Raji (cell line): Measurements from ENCODE around the gene ST6GAL2.

Source experiments
- POLR2A ChIP-seq: IDR thresholded peaks from 2 replicates; pipeline ENCODE4 v1.6.1; 2011; ENCODE audit warnings: low read depth, low read length, control low read depth; ENCODE audit not compliant: insufficient read depth

ST6GAL2 gene

DNA sequence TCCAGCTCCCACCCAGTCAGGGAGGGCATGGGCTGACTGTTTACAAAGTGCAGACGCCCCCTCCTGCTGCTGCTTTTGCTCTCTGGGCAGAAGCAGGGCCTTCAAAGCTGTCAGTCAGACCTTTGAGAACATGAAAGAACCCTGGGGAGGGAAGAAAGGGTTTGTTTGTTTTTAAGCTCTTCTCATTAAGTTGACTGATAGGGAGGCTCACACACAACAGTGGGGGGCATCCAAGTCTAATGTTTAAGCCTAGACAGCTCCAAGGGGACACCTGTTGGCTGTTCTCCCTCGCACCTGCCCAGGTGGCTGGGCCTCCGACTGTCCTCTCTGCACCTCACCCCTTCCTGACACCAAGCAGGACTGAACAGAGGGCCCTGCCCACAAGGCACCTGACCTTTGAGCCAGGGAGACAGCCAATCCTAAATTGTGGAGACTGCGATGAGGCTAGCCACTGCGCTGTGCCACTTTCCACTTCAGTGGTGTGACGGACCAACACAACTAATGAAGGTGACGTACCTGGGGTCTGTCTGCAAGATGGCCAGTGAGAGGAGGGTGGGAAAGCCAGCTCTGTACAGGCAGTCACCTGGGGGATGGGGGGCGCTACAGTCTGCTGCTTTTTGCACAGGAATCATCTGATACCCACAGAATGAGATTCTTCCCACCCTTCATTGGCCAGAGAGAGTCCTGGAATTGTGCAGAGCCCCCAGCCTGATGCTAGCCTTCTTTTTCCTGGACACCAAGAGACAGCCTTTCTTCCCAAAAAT lies 16.3 kb downstream of the ST6GAL2 start:
- TF ChIP-seq POLR2A, result no peak

DNA sequence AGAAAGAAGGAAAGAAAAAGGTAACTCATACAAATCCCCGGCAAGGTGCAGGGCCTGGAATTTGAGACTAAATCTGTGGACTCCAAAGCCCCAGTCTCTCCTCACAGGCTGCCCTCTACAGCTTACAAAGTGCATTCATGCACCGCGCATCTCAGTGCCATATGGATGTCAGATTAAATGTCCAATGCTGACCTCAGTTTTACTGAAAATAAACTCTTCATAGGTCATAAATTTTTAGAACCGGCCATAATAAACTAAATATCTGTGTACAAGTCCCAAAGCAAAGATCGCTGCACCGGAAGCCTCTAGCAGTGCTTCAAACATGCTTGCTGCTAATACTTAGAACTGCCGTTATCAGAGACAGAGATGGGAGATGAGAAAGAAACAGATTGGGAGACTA lies 17.7 kb downstream of the ST6GAL2 start:
- TF ChIP-seq POLR2A, result no peak

DNA sequence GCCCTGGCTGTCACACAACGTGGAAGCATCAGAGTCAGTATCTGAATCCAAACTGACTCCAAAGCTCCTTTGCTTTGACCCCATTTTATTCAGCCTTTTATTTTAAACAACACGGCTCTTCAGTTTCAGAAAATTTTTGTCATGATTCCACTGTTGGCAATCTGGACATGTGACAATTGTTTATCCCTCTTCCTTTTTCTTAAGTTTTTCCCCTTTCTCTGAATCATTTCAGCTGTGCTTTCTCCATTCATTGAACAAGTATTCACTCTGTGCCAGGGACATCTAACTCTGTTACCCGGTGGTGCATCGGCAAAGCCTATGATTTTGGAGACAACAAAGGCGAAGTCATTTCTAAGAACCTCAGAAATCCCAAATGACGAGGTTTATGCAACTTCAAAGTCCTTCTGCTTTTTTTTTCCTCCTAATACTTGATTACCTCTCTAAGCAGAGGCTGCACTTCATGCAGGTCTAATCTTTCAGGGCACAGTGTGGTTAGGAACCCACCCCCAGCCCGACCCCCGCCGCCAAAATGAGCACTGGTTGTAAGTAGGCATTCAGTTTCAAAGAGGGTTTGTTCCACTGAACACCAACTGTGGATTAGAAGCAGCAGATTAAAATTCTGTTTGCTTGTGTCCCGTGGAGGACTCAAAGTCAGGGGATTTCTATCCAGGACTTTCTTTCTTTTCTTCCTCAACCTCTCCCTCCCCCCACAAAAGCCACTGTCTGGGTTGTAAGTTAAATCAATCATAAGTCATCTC lies 18.6 kb downstream of the ST6GAL2 start:
- TF ChIP-seq POLR2A, result no peak

- no peak for TF ChIP-seq POLR2A
These were observed 19.3 kb downstream of the ST6GAL2 start for GRCh38 chr2:106866641-106867040.

DNA sequence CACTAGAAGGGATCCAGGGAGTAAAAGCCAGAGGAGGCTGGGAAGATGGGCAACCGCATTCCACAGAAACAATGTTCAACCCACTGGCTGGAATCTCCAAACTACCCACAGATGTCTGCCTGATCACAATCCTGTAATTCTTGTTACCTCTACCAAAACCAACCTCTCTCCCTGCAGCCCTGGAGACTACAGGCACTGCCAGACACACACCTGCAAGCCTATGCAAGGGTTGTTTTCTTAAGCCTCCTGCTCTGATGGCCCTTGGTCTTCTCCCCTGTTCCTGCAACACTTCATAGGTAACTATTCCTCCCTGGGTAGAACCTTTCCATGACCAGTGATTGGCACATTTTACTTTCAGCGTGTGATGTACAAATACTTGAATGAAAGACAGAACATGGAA lies 21.9 kb downstream of the ST6GAL2 start:
- no peak for TF ChIP-seq POLR2A

DNA sequence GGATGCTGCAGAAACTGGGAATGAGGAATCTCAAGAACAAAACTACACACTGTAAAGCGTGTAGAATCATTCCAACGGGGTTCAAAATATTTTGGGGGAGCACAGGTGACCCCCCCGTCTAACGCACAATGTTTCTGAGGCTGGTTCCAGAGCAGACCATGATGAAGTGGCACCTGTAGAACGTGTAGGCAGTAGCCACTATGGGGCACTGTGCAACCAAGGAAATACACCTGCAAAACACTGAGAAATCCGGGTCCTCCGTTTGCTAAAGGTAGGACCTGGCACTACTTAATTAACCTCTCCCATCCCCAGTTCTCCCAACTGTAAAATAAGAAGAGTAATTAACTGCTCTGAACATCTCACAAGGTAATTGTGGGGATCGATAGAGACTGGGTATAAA lies 22.6 kb downstream of the ST6GAL2 start:
- TF ChIP-seq POLR2A, result no peak

DNA sequence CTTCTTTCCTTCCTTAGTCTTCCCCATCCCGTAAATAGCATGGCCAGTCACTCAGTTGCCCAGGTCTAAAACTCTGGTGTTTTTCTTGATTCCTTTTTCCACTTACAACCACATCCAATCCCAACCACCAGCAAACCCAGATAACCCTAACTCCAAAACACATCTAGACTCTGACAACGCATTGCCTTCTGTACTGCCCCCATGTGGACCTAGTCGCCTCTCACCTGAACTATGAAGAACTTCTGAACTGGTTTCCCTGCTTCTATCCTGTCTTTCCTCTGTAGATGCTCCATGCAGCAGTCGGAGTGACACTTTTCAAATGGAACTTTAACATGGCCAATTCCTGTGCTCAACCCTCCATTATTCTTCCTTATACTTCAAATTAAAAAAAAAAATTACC lies 26.5 kb downstream of the ST6GAL2 start:
- TF ChIP-seq POLR2A, result no peak

GRCh38 chr2:106858810-106859209 lies 27.2 kb downstream of the ST6GAL2 start:
- no peak for TF ChIP-seq POLR2A

DNA sequence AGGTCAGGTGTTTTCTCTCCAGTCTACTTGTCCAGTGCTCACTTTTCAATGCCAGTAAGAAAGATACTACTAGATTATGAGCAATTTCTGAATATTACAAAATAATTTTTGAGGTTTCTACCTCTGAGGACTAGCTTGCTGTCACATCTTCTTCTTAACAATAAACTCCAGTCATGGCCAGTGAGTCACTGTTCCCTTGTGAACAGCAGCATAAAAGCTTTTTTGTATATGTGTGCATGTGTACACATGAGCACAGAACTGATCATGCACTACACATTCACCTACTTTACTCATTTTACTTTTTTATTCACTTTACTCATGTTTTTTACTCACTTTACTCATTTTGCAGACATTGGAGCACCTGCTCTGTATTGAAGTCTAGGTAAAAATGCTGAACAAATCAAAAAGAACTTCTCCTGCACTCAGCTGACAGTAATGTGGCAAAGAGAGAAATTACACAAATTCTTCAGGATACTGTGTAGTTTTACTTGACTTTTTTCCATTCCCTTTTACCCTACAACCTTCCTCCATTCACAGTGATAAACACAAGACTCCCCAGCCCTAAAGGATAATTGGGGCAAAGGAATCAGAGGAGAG lies 28.0 kb downstream of the ST6GAL2 start:
- no peak for TF ChIP-seq POLR2A

- no peak for TF ChIP-seq POLR2A
These were observed 32.3 kb downstream of the ST6GAL2 start for GRCh38 chr2:106853631-106854030.

- no peak for TF ChIP-seq POLR2A
These were observed 34.0 kb downstream of the ST6GAL2 start for GRCh38 chr2:106851881-106852501.

- no peak for TF ChIP-seq POLR2A
These were observed 34.7 kb downstream of the ST6GAL2 start for GRCh38 chr2:106851087-106851874.

DNA sequence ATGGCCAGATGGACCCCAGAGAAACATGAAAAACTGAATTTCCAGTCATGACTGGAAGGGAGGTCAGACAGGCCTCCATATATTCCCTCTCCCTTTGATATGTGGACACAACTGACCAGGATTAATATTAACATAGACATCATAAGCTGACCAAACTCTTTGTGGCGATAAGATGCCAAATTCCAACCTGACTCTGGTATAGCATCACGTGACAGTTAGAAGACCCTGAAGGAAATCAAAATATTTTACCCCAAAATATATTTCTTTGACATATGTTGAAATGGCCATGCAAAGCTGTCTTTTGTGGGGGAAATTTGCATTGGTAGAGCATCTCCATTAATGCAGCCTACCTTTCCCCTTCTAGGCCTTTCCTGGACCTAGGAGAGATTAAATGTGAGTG lies 36.7 kb downstream of the ST6GAL2 start:
- no peak for TF ChIP-seq POLR2A

DNA sequence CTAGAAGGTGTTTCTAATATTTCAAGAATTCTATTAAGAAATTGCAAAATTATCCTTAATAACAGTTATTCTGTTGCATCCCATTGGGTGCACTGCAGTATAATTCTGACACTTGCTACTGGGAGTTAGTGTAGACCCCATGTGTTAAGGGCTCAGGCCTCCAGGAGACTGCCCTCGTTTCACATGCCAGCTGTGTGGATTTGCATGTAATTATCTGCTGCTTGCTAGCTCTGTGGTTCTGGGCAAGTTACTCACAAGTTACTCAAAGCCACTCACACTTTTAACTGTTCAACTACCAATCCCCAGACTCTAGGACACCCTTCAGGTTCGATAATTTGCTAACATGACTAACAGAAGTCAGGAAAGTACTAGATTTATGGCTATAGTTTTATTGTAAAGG lies 38.6 kb downstream of the ST6GAL2 start:
- no peak for TF ChIP-seq POLR2A

- no peak for TF ChIP-seq POLR2A
These were observed 40.3 kb downstream of the ST6GAL2 start for GRCh38 chr2:106845716-106846115.
